NK-92 (cell line): Measurements from ENCODE around the gene THADA.

Source experiments
- DNase-seq: peaks from one replicate; lab custom pipeline; 2025; ENCODE audit not compliant: unreplicated experiment; lab: John Stamatoyannopoulos, UW

The THADA gene

GRCh38 chr2:43280994-43281393 lies 314.8 kb downstream of the THADA start:
- DNase-seq = no peak

- no peak for DNase-seq
These were observed 316.5 kb downstream of the THADA start for GRCh38 chr2:43279317-43279840.

- no peak for DNase-seq
These were observed 317.1 kb downstream of the THADA start for GRCh38 chr2:43278564-43279220.

GRCh38 chr2:43276962-43277391 lies 318.9 kb downstream of the THADA start:
- no peak for DNase-seq

GRCh38 chr2:43276266-43276941 lies 319.4 kb downstream of the THADA start:
- no peak for DNase-seq

- no peak for DNase-seq
These were observed 321.1 kb downstream of the THADA start for GRCh38 chr2:43274721-43275120.

GRCh38 chr2:43274055-43274454 lies 321.8 kb downstream of the THADA start:
- no peak for DNase-seq

- DNase-seq = no peak
These were observed 322.3 kb downstream of the THADA start for GRCh38 chr2:43273529-43273928.

GRCh38 chr2:43270930-43271615 lies 324.8 kb downstream of the THADA start:
- DNase-seq = no peak

GRCh38 chr2:43270461-43270860 lies 325.4 kb downstream of the THADA start:
- DNase-seq = no peak

- no peak for DNase-seq
These were observed 326.1 kb downstream of the THADA start for GRCh38 chr2:43269706-43270105.

- DNase-seq = no peak
These were observed 326.7 kb downstream of the THADA start for GRCh38 chr2:43269074-43269572.

GRCh38 chr2:43268066-43268953 lies 327.5 kb downstream of the THADA start:
- DNase-seq = no peak

GRCh38 chr2:43267381-43267780 lies 328.5 kb downstream of the THADA start:
- no peak for DNase-seq

GRCh38 chr2:43266711-43267111 lies 329.1 kb downstream of the THADA start:
- no peak for DNase-seq

- DNase-seq = no peak
These were observed 330.4 kb downstream of the THADA start for GRCh38 chr2:43265421-43265820.

GRCh38 chr2:43265001-43265400 lies 330.8 kb downstream of the THADA start:
- DNase-seq = no peak

- DNase-seq = no peak
These were observed 332.9 kb downstream of the THADA start for GRCh38 chr2:43262951-43263350.

GRCh38 chr2:43262239-43262638 lies 333.6 kb downstream of the THADA start:
- no peak for DNase-seq

- DNase-seq = no peak
These were observed 336.3 kb downstream of the THADA start for GRCh38 chr2:43259512-43259911.
